GM10847 (cell line): Measurements from ENCODE around the gene PPIF.

Experiments
- POLR2A ChIP-seq: IDR thresholded peaks from 2 replicates; pipeline ENCODE4 v1.6.1; 2011; ENCODE audit not compliant: insufficient read length; ENCODE audit errors: extremely low read depth

Gene PPIF

GRCh38 chr10:79347226-79347893 lies at the start of gene PPIF:
Gene PPIF, plus strand, starts transcription at chr10:79347469. Its CDS starts 80 bp downstream, at chr10:79347549.
- TF ChIP-seq POLR2A = peak; percentile 93

- no peak for TF ChIP-seq POLR2A
Measured at GRCh38 chr10:79298403-79299244, 48.6 kb upstream of the PPIF start.

GRCh38 chr10:79299397-79300241 lies 47.6 kb upstream of the PPIF start:
- TF ChIP-seq POLR2A = no peak

GRCh38 chr10:79300711-79301110 lies 46.6 kb upstream of the PPIF start:
- TF ChIP-seq POLR2A = no peak

- no peak for TF ChIP-seq POLR2A
Measured at GRCh38 chr10:79301754-79302530, 45.3 kb upstream of the PPIF start.

GRCh38 chr10:79303631-79304478 lies 43.4 kb upstream of the PPIF start:
- TF ChIP-seq POLR2A = no peak

GRCh38 chr10:79304479-79305087 lies 42.7 kb upstream of the PPIF start:
- TF ChIP-seq POLR2A = no peak

- TF ChIP-seq POLR2A = no peak
Measured at GRCh38 chr10:79305515-79305914, 41.8 kb upstream of the PPIF start.

- TF ChIP-seq POLR2A = no peak
Measured at GRCh38 chr10:79305988-79306387, 41.3 kb upstream of the PPIF start.

- no peak for TF ChIP-seq POLR2A
Measured at GRCh38 chr10:79306644-79307220, 40.5 kb upstream of the PPIF start.

- no peak for TF ChIP-seq POLR2A
Measured at GRCh38 chr10:79308016-79308415, 39.3 kb upstream of the PPIF start.

GRCh38 chr10:79308969-79309665 lies 38.2 kb upstream of the PPIF start:
- no peak for TF ChIP-seq POLR2A

GRCh38 chr10:79310200-79310865 lies 36.9 kb upstream of the PPIF start:
- TF ChIP-seq POLR2A = no peak
